SU-DHL-6 (cell line): ENCODE results near the gene TCP11L1.

ENCODE experiments used
- CTCF ChIP-seq: fragments of 200-600 bp; sonication (generic); IDR thresholded peaks from one replicate; pipeline ENCODE4 v1.5.1; 2017; ENCODE audit warnings: antibody characterized with exemption, mild to moderate bottlenecking, low read length, moderate library complexity; ENCODE audit not compliant: insufficient read depth, poor library complexity, severe bottlenecking
- EZH2phosphoT487 ChIP-seq: fragments of 200-600 bp; sonication (generic), shearing (Covaris generic); conservative IDR thresholded peaks from 2 replicates; pipeline ENCODE4 v1.6.1; 2018; ENCODE audit warnings: mild to moderate bottlenecking, antibody characterized with exemption, low read length, moderate library complexity, mixed read lengths

- TF ChIP-seq CTCF (no peak), EZH2phosphoT487 (no peak)
Observed at GRCh38 chr11:33045551-33046255, 6.3 kb downstream of the TCP11L1 start.
